Aorta (tissue), 5 donors: ENCODE measurements around the gene CCDC124. TPM values are rescaled to one million over a fixed set of nuclear protein-coding genes. Genes with fewer than 3 reads are reported as not detected.

Experiments used
- ATAC-seq: fragments of 200-7000 bp; cut with Tn5 transposase; one replicate; pipeline ENCODE4 v1.9.1; 2022; ENCODE audit warnings: moderate library complexity; ENCODE audit not compliant: low FRiP score
- DNase-seq, 2 donors: peaks; one replicate each; pipeline ENCODE4 v3.0.0-alpha.2; 2020
- H3K27ac ChIP-seq, 2 donors: one replicate each; pipeline ENCODE4 v1.5.1; 2013; ENCODE audit warnings: low read length in 2 of 2, mild to moderate bottlenecking in 2 of 2, moderate library complexity in 2 of 2, control low read depth in 1 of 2, inconsistent platforms in 1 of 2, low read depth in 1 of 2
- H3K27me3 ChIP-seq, 2 donors: one replicate each; pipeline ENCODE4 v1.6.1; 2013; ENCODE audit warnings: control low read depth in 1 of 2, low read length in 1 of 2, mild to moderate bottlenecking in 1 of 2, moderate library complexity in 1 of 2; ENCODE audit not compliant: insufficient read depth in 2 of 2, control insufficient read depth in 1 of 2
- H3K36me3 ChIP-seq, 2 donors: one replicate each; pipeline ENCODE4 v1.6.1; 2013; ENCODE audit warnings: control low read depth in 1 of 2, low read length in 1 of 2, mild to moderate bottlenecking in 1 of 2; ENCODE audit not compliant: insufficient read depth in 2 of 2, control insufficient read depth in 1 of 2
- H3K4me1 ChIP-seq, 2 donors: one replicate each; pipeline ENCODE4 v1.6.1; 2013; ENCODE audit warnings: low read length in 2 of 2, control low read depth in 1 of 2, mild to moderate bottlenecking in 1 of 2, moderate library complexity in 1 of 2; ENCODE audit not compliant: insufficient read depth in 2 of 2, control insufficient read depth in 1 of 2
- H3K4me3 ChIP-seq, 2 donors: one replicate each; pipeline ENCODE4 v1.5.1; 2013; ENCODE audit warnings: low read length in 2 of 2, control low read depth in 1 of 2, mild to moderate bottlenecking in 1 of 2
- H3K9me3 ChIP-seq: one replicate; pipeline ENCODE4 v1.6.1; 2013; ENCODE audit warnings: mild to moderate bottlenecking, low read length; ENCODE audit not compliant: control insufficient read depth
- whole genome bisulfite sequencing, 2 donors: extraction: QIAGEN DNeasy Blood & Tissue Kit; methylation state at CpG; one replicate each; pipeline ENCODE4 v1.1.7; 2013; 5-methylcytosine and 5-hydroxymethylcytosine counted together
- intact Hi-C, 2 donors: fragments of 100-400 bp; cut with DNase I; formaldehyde crosslinking; loops; one replicate each; pipeline versions ENCODE4 v1.14.2 to v1.15.0; 2022
- polyA plus RNA-seq, 2 donors: library from polyadenylated mRNA; stranded (reverse); fragments of 200-250 nt; gene quantifications; one replicate each; pipeline ENCODE4 v1.2.3, GENCODE V29; 2013
- total RNA-seq, 2 donors: library from RNA; stranded (reverse); fragmentation: NEBNext Ultra II Directional; extraction: Animal tissue kit (Norgen Biotek cat#: 25700); gene quantifications; one replicate each; pipeline ENCODE4 v1.2.1, GENCODE V29; 2021
- donor health status: healthy with polysubstance abuse.
- donor health status: Bipolar disorder and iron deficiency.
- donor health status: DM: no; HTN: no; CAD: no.
- donor health status: DM: no; HTN: no; CAD: no.
- donor health status: DM: yes; HTN: yes; CAD: no.

Gene CCDC124
- total and polyA plus RNA-seq, 4 donors, result 48.9 to 162 (median 90.7) TPM

DNA sequence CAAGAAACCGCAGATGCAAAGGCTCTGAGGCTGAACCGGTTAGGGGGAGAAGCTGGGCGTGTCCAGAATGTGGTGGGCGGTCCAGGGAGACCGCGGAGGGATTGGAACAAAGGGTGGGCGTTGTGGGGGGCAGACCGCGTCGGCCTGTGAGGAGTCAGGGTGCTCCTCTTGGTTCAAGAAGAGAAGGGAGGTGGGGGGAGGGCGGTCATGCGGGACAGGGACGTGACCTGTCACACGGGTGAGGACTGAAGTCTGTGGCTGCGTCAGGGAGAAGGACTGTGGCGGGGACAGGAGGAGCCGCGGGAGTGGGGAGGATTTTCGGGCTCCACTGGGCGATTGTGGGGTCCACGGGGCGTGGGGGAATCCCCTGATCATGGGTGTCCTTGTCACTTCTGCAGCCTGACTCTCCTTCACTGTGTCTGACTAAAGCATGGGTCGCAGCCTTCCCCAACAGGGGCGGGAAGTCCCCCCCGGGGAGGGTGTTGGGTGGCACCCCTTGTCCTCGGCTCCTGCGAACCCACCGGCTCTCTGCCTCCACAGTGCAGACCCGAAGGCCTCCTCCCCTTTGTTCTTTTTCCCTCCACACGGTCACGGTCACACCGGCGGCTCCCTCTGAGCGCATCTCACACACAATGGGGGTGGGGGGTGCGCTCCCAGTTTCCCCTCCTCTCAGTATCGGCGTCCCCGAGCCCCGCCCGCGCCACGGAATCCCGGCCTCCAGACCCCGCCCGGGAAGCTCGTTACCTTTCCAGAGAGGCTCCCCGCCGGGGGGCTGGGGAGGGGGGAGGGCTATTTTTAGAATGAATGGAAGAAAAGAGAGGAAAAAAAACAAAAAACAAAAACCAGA, 17.7 kb downstream of the CCDC124 start:
- intact Hi-C loops, result no loop called here
- Histone ChIP-seq H3K27me3 (no peaks in the 10 kb centered on the region), H3K36me3 (no peaks in the 10 kb centered on the region), H3K27ac (no peak overlapping the region), H3K4me1 (no peaks in the 10 kb centered on the region), H3K9me3 (no peaks in the 10 kb centered on the region), H3K4me3 (no peak overlapping the region)
- DNase-seq (peak in 1 of 2 donors; percentile 63), ATAC-seq (no peak)
- WGBS, 2 donors, result 1% methylated on average over 45 to 48 of the region's 48 CpGs

DNA sequence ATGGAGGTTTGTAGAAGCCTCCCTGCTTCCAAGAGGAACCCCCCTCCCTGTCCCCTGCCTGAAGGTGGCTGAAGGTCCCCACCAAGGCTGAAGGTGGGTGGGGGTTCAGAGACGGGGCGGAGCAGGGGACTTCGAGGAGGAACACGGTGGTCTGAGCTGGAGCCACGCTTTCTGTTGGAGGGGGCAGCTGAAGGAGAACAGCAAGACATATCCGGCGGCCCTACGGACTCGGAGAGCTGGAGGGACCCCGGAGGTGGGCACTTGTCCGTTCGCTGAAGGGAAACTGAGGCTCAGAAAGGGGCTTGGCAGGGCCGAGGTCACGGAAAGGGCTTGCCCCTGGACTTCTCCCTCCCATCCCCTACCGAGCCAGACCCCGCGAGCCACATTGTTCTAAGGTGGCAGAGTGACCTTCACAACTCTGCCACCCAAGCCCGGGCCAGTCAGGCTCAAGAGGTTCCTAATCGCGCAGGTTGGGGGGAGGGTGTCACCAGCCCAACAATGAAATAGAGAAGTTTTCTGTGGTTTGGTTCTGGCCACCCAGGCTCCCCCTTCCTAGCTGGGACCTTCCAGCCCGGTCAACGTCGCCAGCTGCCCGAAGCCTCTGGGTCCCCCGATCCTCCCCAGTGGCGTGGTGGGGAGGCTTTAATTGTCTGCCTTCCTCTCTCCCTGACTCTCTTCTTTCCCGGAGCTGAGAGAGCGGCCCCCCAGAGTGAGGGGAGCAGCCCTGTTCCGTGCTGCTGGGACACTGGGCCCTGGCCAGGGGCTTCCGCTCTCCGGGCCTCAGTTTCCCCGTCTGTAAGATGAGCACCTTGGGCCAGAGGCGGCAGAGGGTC, 18.6 kb downstream of the CCDC124 start:
- no peaks in the 10 kb centered on the region for H3K9me3 ChIP-seq
- H3K4me1 ChIP-seq, result no peaks in the 10 kb centered on the region
- H3K27ac ChIP-seq, result no peak overlapping the region
- no peaks in the 10 kb centered on the region for H3K27me3 ChIP-seq
- ATAC-seq (no peak), DNase-seq (no peak)
- no peaks in the 10 kb centered on the region for H3K36me3 ChIP-seq
- H3K4me3 ChIP-seq, result no peak overlapping the region
- intact Hi-C loops, result no loop called here
- WGBS, 2 donors, result 1 to 2% methylated on average over 32 to 33 of the region's 33 CpGs

- intact Hi-C loops, result no loop called here
- DNase-seq (no peak), ATAC-seq (no peak)
- no peaks in the 10 kb centered on the region for H3K9me3 ChIP-seq
- H3K27me3 ChIP-seq, result no peaks in the 10 kb centered on the region
- no peaks in the 10 kb centered on the region for H3K36me3 ChIP-seq
- WGBS, 2 donors, result 1% methylated on average over 32 to 68 of the region's 68 CpGs
- no peaks in the 10 kb centered on the region for H3K4me1 ChIP-seq
- no peak overlapping the region for H3K27ac ChIP-seq
- H3K4me3 ChIP-seq, result no peak overlapping the region
These were observed 19.5 kb downstream of the CCDC124 start for GRCh38 chr19:17951990-17952976.

GRCh38 chr19:17953316-17953801, 20.5 kb downstream of the CCDC124 start:
- WGBS, 2 donors, result 42 to 55% methylated on average over 7 of the region's 7 CpGs
- ATAC-seq, result no peak
- DNase-seq, result no peak
- H3K4me1 ChIP-seq, result no peaks in the 10 kb centered on the region
- intact Hi-C loops, result no loop called here
- no peaks in the 10 kb centered on the region for H3K36me3 ChIP-seq
- H3K27me3 ChIP-seq, result no peaks in the 10 kb centered on the region
- H3K27ac ChIP-seq, result no peak overlapping the region
- no peak overlapping the region for H3K4me3 ChIP-seq
- H3K9me3 ChIP-seq, result no peaks in the 10 kb centered on the region

- intact Hi-C loops, result no loop called here
- Histone ChIP-seq H3K4me3 (no peak overlapping the region), H3K9me3 (no peaks in the 10 kb centered on the region), H3K27me3 (no peaks in the 10 kb centered on the region), H3K36me3 (no peaks in the 10 kb centered on the region), H3K27ac (no peak overlapping the region), H3K4me1 (no peaks in the 10 kb centered on the region)
- no peak for ATAC-seq
- 81 to 82% methylated on average over 4 of the region's 4 CpGs for WGBS, 2 donors
- no peak for DNase-seq
These were observed 21.1 kb downstream of the CCDC124 start for GRCh38 chr19:17953869-17954268.

GRCh38 chr19:17954401-17954800, 21.6 kb downstream of the CCDC124 start:
- Histone ChIP-seq H3K27ac (no peak overlapping the region), H3K27me3 (no peaks in the 10 kb centered on the region), H3K36me3 (no peaks in the 10 kb centered on the region), H3K4me1 (no peaks in the 10 kb centered on the region), H3K9me3 (no peaks in the 10 kb centered on the region), H3K4me3 (no peak overlapping the region)
- no peak for ATAC-seq
- 83 to 84% methylated on average over 7 of the region's 7 CpGs for WGBS, 2 donors
- DNase-seq, result no peak
- intact Hi-C loops, result no loop called here

DNA sequence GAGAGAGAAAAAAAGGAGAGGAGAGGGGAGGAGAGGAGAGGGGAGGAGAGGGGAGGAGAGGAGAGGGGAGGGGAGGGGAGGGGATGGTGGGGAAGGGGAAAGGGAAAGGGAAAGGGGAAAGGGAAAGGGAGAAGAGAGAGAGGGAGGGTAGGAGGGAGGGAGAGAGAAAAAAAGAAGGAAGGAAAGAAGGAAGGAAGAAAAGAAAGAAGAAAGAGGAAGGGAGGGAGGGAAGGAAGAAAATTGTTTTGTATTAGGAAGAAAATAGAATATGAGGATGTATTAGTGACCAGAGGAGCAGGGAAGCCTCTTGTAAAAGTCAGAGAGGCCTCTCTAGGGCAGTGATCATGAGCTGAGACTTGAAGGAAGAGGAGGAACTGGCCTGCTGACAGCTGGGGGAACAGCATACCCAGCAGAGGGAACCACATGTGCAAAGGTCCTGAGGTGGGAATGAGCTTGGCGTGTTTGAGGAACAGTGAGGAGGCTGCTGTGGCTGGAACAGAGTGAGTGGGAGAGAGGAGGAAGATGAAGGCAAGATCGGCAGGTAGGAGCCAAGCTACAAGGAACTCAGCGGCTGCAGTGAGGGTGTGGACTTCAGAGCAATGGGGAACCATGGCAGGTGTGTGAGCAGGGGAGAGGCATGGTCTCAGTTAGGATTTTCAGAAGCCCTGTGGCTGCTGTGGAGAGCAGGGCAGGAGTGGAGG, 24.5 kb downstream of the CCDC124 start:
- ATAC-seq (no peak), DNase-seq (no peak)
- WGBS, 2 donors, result 83 to 94% methylated on average over 3 of the region's 3 CpGs
- no peaks in the 10 kb centered on the region for H3K4me1 ChIP-seq
- H3K27ac ChIP-seq, result no peak overlapping the region
- H3K36me3 ChIP-seq, result no peaks in the 10 kb centered on the region
- no peak overlapping the region for H3K4me3 ChIP-seq
- H3K27me3 ChIP-seq, result no peaks in the 10 kb centered on the region
- H3K9me3 ChIP-seq, result no peaks in the 10 kb centered on the region
- intact Hi-C loops, result no loop called here

DNA sequence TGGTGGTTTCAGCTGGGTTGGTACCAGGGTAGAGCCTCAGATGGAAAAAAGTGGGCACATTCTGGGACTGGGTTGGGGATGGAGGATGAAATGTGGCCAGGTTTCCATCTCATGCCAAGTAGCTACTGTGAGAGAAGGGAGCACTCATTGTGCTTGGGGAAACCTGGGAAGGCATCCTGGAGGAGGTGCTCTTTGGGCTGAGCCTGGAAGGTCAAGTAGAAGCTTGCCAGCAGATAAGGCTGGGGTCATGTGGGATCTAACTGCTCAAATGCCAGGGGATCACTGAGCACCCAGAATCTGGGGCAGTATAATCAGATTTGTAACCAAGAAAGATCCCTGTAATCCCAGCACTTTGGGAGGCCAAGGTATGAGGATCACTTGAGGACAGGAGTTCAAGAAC, 25.1 kb downstream of the CCDC124 start:
- Histone ChIP-seq H3K9me3 (no peaks in the 10 kb centered on the region), H3K4me3 (no peak overlapping the region), H3K36me3 (no peaks in the 10 kb centered on the region), H3K27me3 (no peaks in the 10 kb centered on the region), H3K4me1 (no peaks in the 10 kb centered on the region), H3K27ac (no peak overlapping the region)
- no peak for DNase-seq
- intact Hi-C loops, result no loop called here
- no peak for ATAC-seq
